Activated T-cell treated with anti-CD3 and anti-CD28 coated beads, Interleukin-2, amount 50 U/mL, for 4 hours (primary cell): ENCODE data around the gene ZBED2. TPM values are rescaled to one million over a fixed set of nuclear protein-coding genes. Genes with fewer than 3 reads are reported as not detected.
"Not testable (repeated sequence)": the region's sequence is repeated elsewhere in the genome, so short reads cannot be mapped to it uniquely, and the experiment has no call there.

Experiments
- ATAC-seq, 2 donors: fragments of 200-7000 bp; cut with Tn5 transposase; one replicate each; pipeline ENCODE4 v1.10.0; 2021
- DNase-seq: peaks from one replicate; pipeline ENCODE4 v3.0.0-alpha.2; 2020
- H3K27me3 Mint-ChIP-seq: one replicate; pipeline ENCODE4 v1.8.0; 2021; ENCODE audit warnings: low read depth, mixed read lengths
- H3K36me3 Mint-ChIP-seq: one replicate; pipeline ENCODE4 v1.8.0; 2022; ENCODE audit warnings: mixed read lengths; ENCODE audit not compliant: insufficient read depth
- H3K4me1 Mint-ChIP-seq: one replicate; pipeline ENCODE4 v1.8.0; 2021; ENCODE audit warnings: low read depth, mixed read lengths
- H3K4me3 Mint-ChIP-seq: one replicate; pipeline ENCODE4 v1.8.0; 2021; ENCODE audit warnings: mild to moderate bottlenecking, moderate library complexity, mixed read lengths
- H3K9me3 Mint-ChIP-seq: one replicate; pipeline ENCODE4 v1.8.0; 2021; ENCODE audit warnings: mixed read lengths
- total RNA-seq, 3 donors: library from RNA; stranded (reverse); gene quantifications; one replicate each; pipeline ENCODE4 v1.2.1, GENCODE V29; 2021

Gene ZBED2
- 100 to 1,000 TPM; 180 to 336 (median 325) TPM for total RNA-seq

- Mint-ChIP-seq H3K4me3 (peak within 1 kb of the TSS; percentile 97), H3K9me3 (no peaks in the 10 kb centered on the region), H3K27me3 (no peaks in the 10 kb centered on the region), H3K4me1 (peaks cover 54% of the 10 kb centered on the region), H3K36me3 (peaks cover 54% of the 10 kb centered on the region)
- ATAC-seq (peak; percentile 56 to 64), DNase-seq (no peak)
These were observed at the start of gene ZBED2 for GRCh38 chr3:111595232-111595631. Gene ZBED2, minus strand, starts transcription at chr3:111595346. Its CDS starts 1,145 bp downstream, at chr3:111594201.

- DNase-seq (no peak), ATAC-seq (no peak)
- no peak overlapping the region for H3K4me3 Mint-ChIP-seq
- no peaks in the 10 kb centered on the region for H3K4me1 Mint-ChIP-seq
- peaks cover 60% of the 10 kb centered on the region for H3K36me3 Mint-ChIP-seq
- H3K27me3 Mint-ChIP-seq: no peaks in the 10 kb centered on the region
- peaks cover 11% of the 10 kb centered on the region for H3K9me3 Mint-ChIP-seq
These were observed 44.2 kb upstream of the ZBED2 start for GRCh38 chr3:111639316-111639715.

- no peaks in the 10 kb centered on the region for H3K27me3 Mint-ChIP-seq
- DNase-seq: no peak
- no peaks in the 10 kb centered on the region for H3K4me1 Mint-ChIP-seq
- no peak for ATAC-seq
- no peak overlapping the region for H3K4me3 Mint-ChIP-seq
- no peaks in the 10 kb centered on the region for H3K9me3 Mint-ChIP-seq
- H3K36me3 Mint-ChIP-seq: peaks cover 56% of the 10 kb centered on the region
These were observed 41.3 kb upstream of the ZBED2 start for GRCh38 chr3:111636366-111636885.

- Mint-ChIP-seq H3K4me1 (no peaks in the 10 kb centered on the region), H3K9me3 (no peaks in the 10 kb centered on the region), H3K36me3 (peaks cover 49% of the 10 kb centered on the region), H3K27me3 (no peaks in the 10 kb centered on the region), H3K4me3 (no peak overlapping the region)
- DNase-seq (no peak), ATAC-seq (no peak)
These were observed 40.3 kb upstream of the ZBED2 start for GRCh38 chr3:111635403-111635802.

GRCh38 chr3:111630638-111631037 lies 35.5 kb upstream of the ZBED2 start:
- H3K36me3 Mint-ChIP-seq: peaks cover 50% of the 10 kb centered on the region
- H3K4me3 Mint-ChIP-seq, H3K4me1 Mint-ChIP-seq, ATAC-seq, H3K27me3 Mint-ChIP-seq, DNase-seq: not testable (repeated sequence)
- H3K9me3 Mint-ChIP-seq: peaks cover 13% of the 10 kb centered on the region

GRCh38 chr3:111629018-111629417 lies 33.9 kb upstream of the ZBED2 start:
- not testable (repeated sequence) for DNase-seq, H3K27me3 Mint-ChIP-seq, H3K4me3 Mint-ChIP-seq, ATAC-seq, H3K4me1 Mint-ChIP-seq
- Mint-ChIP-seq H3K9me3 (peaks cover 13% of the 10 kb centered on the region), H3K36me3 (peaks cover 62% of the 10 kb centered on the region)

GRCh38 chr3:111627092-111627491 lies 31.9 kb upstream of the ZBED2 start:
- Mint-ChIP-seq H3K4me1 (peaks cover 8% of the 10 kb centered on the region), H3K36me3 (peaks cover 58% of the 10 kb centered on the region), H3K27me3 (no peaks in the 10 kb centered on the region), H3K9me3 (peaks cover 13% of the 10 kb centered on the region), H3K4me3 (no peak overlapping the region)
- DNase-seq (no peak), ATAC-seq (no peak)

GRCh38 chr3:111621535-111621934 lies 26.4 kb upstream of the ZBED2 start:
- no peak overlapping the region for H3K4me3 Mint-ChIP-seq
- ATAC-seq (no peak), DNase-seq (peak; percentile 27)
- peaks cover 28% of the 10 kb centered on the region for H3K4me1 Mint-ChIP-seq
- no peaks in the 10 kb centered on the region for H3K9me3 Mint-ChIP-seq
- no peaks in the 10 kb centered on the region for H3K27me3 Mint-ChIP-seq
- H3K36me3 Mint-ChIP-seq: peaks cover 21% of the 10 kb centered on the region

- no peak for DNase-seq
- Mint-ChIP-seq H3K36me3 (peaks cover 13% of the 10 kb centered on the region), H3K4me3 (no peak overlapping the region), H3K4me1 (peaks cover 45% of the 10 kb centered on the region), H3K9me3 (no peaks in the 10 kb centered on the region), H3K27me3 (no peaks in the 10 kb centered on the region)
- ATAC-seq: no peak
These were observed 24.7 kb upstream of the ZBED2 start for GRCh38 chr3:111619833-111620232.

GRCh38 chr3:111618945-111619344 lies 23.8 kb upstream of the ZBED2 start:
- Mint-ChIP-seq H3K36me3 (peaks cover 10% of the 10 kb centered on the region), H3K9me3 (no peaks in the 10 kb centered on the region), H3K4me3 (no peak overlapping the region), H3K27me3 (no peaks in the 10 kb centered on the region), H3K4me1 (peaks cover 54% of the 10 kb centered on the region)
- no peak for ATAC-seq
- DNase-seq: no peak

GRCh38 chr3:111617912-111618601 lies 22.9 kb upstream of the ZBED2 start:
- H3K4me1 Mint-ChIP-seq: peaks cover 63% of the 10 kb centered on the region
- no peak for DNase-seq
- H3K9me3 Mint-ChIP-seq: no peaks in the 10 kb centered on the region
- H3K36me3 Mint-ChIP-seq: peaks cover 12% of the 10 kb centered on the region
- no peaks in the 10 kb centered on the region for H3K27me3 Mint-ChIP-seq
- H3K4me3 Mint-ChIP-seq: no peak overlapping the region
- ATAC-seq: peak in 1 of 2 donors; percentile 8

- peaks cover 69% of the 10 kb centered on the region for H3K4me1 Mint-ChIP-seq
- peaks cover 17% of the 10 kb centered on the region for H3K36me3 Mint-ChIP-seq
- no peak for DNase-seq
- no peak for ATAC-seq
- no peaks in the 10 kb centered on the region for H3K27me3 Mint-ChIP-seq
- no peak overlapping the region for H3K4me3 Mint-ChIP-seq
- no peaks in the 10 kb centered on the region for H3K9me3 Mint-ChIP-seq
These were observed 22.3 kb upstream of the ZBED2 start for GRCh38 chr3:111617406-111617805.

- ATAC-seq (peak; percentile 83 to 87), DNase-seq (peak; percentile 62)
- Mint-ChIP-seq H3K36me3 (peaks cover 17% of the 10 kb centered on the region), H3K4me3 (peak overlapping the region; percentile 29), H3K27me3 (no peaks in the 10 kb centered on the region), H3K9me3 (no peaks in the 10 kb centered on the region), H3K4me1 (peaks cover 77% of the 10 kb centered on the region)
These were observed 21.4 kb upstream of the ZBED2 start for GRCh38 chr3:111616417-111617105.

GRCh38 chr3:111615880-111616279 lies 20.7 kb upstream of the ZBED2 start:
- DNase-seq: no peak
- H3K4me3 Mint-ChIP-seq: no peak overlapping the region
- no peaks in the 10 kb centered on the region for H3K27me3 Mint-ChIP-seq
- ATAC-seq: no peak
- H3K9me3 Mint-ChIP-seq: no peaks in the 10 kb centered on the region
- peaks cover 83% of the 10 kb centered on the region for H3K4me1 Mint-ChIP-seq
- peaks cover 21% of the 10 kb centered on the region for H3K36me3 Mint-ChIP-seq

- Mint-ChIP-seq H3K36me3 (peaks cover 28% of the 10 kb centered on the region), H3K4me3 (no peak overlapping the region), H3K27me3 (no peaks in the 10 kb centered on the region), H3K4me1 (peaks cover 97% of the 10 kb centered on the region), H3K9me3 (peaks cover 3% of the 10 kb centered on the region)
- DNase-seq (no peak), ATAC-seq (no peak)
These were observed 18.1 kb upstream of the ZBED2 start for GRCh38 chr3:111613294-111613693.
